Calu3 (cell line): ENCODE results near the gene ST8SIA1. TPM values are rescaled to one million over a fixed set of nuclear protein-coding genes. Genes with fewer than 3 reads are reported as not detected.

Experiments used
- BruUV-seq: library from RNA; stranded (reverse); fragments of 400-500 nt; replicated peaks from 2 replicates; lab custom pipeline; 2021; lab: Mats Ljungman, UMichigan
- CTCF ChIA-PET: fragments of 300-600 bp; sonication (Branson Sonifier 250); formaldehyde crosslinking; loops from one replicate; lab custom pipeline; 2022; ENCODE audit warnings: antibody characterized with exemption; lab: Charles Lee
- DNase-seq: peaks from one replicate; pipeline ENCODE4 v3.0.0; 2022
- H3K27ac Mint-ChIP-seq: one replicate; pipeline ENCODE4 v1.8.0; 2022; ENCODE audit warnings: mixed read lengths; ENCODE audit not compliant: unreplicated experiment
- H3K27me3 Mint-ChIP-seq: one replicate; pipeline ENCODE4 v1.8.0; 2022; ENCODE audit warnings: mixed read lengths; ENCODE audit not compliant: unreplicated experiment
- H3K36me3 Mint-ChIP-seq: one replicate; pipeline ENCODE4 v1.8.0; 2022; ENCODE audit warnings: mild to moderate bottlenecking, moderate library complexity, mixed read lengths; ENCODE audit not compliant: insufficient read depth, unreplicated experiment
- H3K4me1 Mint-ChIP-seq: one replicate; pipeline ENCODE4 v1.8.0; 2022; ENCODE audit warnings: mild to moderate bottlenecking, low read depth, mixed read lengths; ENCODE audit not compliant: unreplicated experiment
- H3K4me3 Mint-ChIP-seq: one replicate; pipeline ENCODE4 v1.8.0; 2022; ENCODE audit warnings: mild to moderate bottlenecking, low read depth, moderate library complexity, mixed read lengths; ENCODE audit not compliant: unreplicated experiment
- H3K9me3 Mint-ChIP-seq: one replicate; pipeline ENCODE4 v1.8.0; 2022; ENCODE audit warnings: low read depth, mixed read lengths; ENCODE audit not compliant: unreplicated experiment
- intact Hi-C: fragments of 100-400 bp; cut with micrococcal nuclease; formaldehyde crosslinking; loops from one replicate; pipeline ENCODE4 v1.10.0; 2022; ENCODE audit not compliant: unreplicated experiment
- total RNA-seq: library from RNA; stranded (reverse); gene quantifications from 2 replicates; pipeline ENCODE4 v1.2.3, GENCODE V29; 2022
- TF ChIP-seq, protein P1 (sequence below): fragments of 200-600 bp; IDR thresholded peaks from one replicate; pipeline ENCODE4 v1.8.0; 2022; ENCODE audit warnings: antibody characterized with exemption; ENCODE audit not compliant: unreplicated experiment

ST8SIA1 gene
- total RNA-seq, 1 experiment from 2014 or later = not detected

DNA sequence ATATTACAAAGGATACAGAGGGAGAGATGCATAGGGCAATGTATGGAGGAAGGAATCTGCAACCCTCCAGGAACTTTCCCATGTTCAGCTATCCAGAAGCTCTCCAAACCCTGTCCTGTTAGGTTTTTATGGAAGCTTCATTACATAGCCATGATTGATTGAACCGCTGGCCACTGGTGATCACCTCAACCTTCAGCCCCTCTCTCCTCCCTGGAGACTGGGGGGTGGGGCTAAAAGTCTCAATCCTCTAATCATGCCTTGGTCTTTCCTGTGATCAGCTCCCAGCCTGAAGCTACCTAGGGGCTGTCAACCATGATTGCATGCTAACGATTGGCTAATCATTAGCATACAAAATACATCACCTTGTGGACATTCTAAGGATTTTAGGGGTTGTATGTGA lies 123.4 kb downstream of the ST8SIA1 start:
- peaks cover 29% of the 10 kb centered on the region for H3K27me3 Mint-ChIP-seq
- H3K27ac Mint-ChIP-seq = no peak overlapping the region
- no peaks in the 10 kb centered on the region for H3K36me3 Mint-ChIP-seq
- H3K4me1 Mint-ChIP-seq = no peaks in the 10 kb centered on the region
- no peak for DNase-seq
- H3K9me3 Mint-ChIP-seq = no peaks in the 10 kb centered on the region
- intact Hi-C loops = no loop called here
- H3K4me3 Mint-ChIP-seq = no peak overlapping the region
- CTCF ChIA-PET = no interaction called here
- TF ChIP-seq, protein P1, sequence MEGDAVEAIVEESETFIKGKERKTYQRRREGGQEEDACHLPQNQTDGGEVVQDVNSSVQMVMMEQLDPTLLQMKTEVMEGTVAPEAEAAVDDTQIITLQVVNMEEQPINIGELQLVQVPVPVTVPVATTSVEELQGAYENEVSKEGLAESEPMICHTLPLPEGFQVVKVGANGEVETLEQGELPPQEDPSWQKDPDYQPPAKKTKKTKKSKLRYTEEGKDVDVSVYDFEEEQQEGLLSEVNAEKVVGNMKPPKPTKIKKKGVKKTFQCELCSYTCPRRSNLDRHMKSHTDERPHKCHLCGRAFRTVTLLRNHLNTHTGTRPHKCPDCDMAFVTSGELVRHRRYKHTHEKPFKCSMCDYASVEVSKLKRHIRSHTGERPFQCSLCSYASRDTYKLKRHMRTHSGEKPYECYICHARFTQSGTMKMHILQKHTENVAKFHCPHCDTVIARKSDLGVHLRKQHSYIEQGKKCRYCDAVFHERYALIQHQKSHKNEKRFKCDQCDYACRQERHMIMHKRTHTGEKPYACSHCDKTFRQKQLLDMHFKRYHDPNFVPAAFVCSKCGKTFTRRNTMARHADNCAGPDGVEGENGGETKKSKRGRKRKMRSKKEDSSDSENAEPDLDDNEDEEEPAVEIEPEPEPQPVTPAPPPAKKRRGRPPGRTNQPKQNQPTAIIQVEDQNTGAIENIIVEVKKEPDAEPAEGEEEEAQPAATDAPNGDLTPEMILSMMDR = no peak
- BruUV-seq = no TSS peak

GRCh38 chr12:22209422-22209821 lies 125.1 kb downstream of the ST8SIA1 start:
- TF ChIP-seq, protein P1 = no peak
- no peaks in the 10 kb centered on the region for H3K36me3 Mint-ChIP-seq
- no peak overlapping the region for H3K27ac Mint-ChIP-seq
- H3K4me3 Mint-ChIP-seq = no peak overlapping the region
- no peaks in the 10 kb centered on the region for H3K4me1 Mint-ChIP-seq
- peaks cover under 1% of the 10 kb centered on the region for H3K9me3 Mint-ChIP-seq
- peaks cover 13% of the 10 kb centered on the region for H3K27me3 Mint-ChIP-seq
- CTCF ChIA-PET = interaction anchor here (0.7 kb wide), 1 partner anchor 1882 kb away, joined by 4 read pairs; no protein-coding TSS in a partner anchor
- no TSS peak for BruUV-seq
- DNase-seq = no peak
- intact Hi-C loops = no loop called here

- CTCF ChIA-PET = no interaction called here
- BruUV-seq = no TSS peak
- Mint-ChIP-seq H3K4me3 (no peak overlapping the region), H3K27me3 (peaks cover 26% of the 10 kb centered on the region), H3K27ac (no peak overlapping the region), H3K9me3 (peaks cover 10% of the 10 kb centered on the region), H3K36me3 (no peaks in the 10 kb centered on the region), H3K4me1 (no peaks in the 10 kb centered on the region)
- DNase-seq = no peak
- intact Hi-C loops = no loop called here
- TF ChIP-seq, protein P1 = no peak
These were observed 128.3 kb downstream of the ST8SIA1 start for GRCh38 chr12:22206111-22206728.

DNA sequence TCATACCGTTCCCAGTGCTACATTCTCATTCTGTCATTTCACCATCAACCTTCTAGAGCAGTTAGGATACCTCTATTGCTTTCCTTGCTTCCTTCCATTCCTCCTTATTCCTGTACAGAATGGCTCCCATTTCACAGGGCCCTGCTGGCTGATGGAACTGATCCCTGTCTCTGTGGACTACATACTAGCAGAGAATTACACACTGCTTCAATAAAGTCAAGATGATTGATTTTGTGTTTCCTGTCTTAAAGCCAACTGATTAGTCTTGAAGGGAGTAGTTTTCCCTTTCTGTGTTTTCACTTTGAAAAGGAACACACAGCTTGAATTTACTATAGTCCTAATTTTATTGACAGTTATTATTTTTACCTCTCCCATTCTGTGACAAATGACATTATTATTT lies 130.1 kb downstream of the ST8SIA1 start:
- intact Hi-C loops = no loop called here
- no peaks in the 10 kb centered on the region for H3K36me3 Mint-ChIP-seq
- no TSS peak for BruUV-seq
- no peaks in the 10 kb centered on the region for H3K4me1 Mint-ChIP-seq
- no peak overlapping the region for H3K4me3 Mint-ChIP-seq
- no peak overlapping the region for H3K27ac Mint-ChIP-seq
- CTCF ChIA-PET = no interaction called here
- H3K9me3 Mint-ChIP-seq = peaks cover 10% of the 10 kb centered on the region
- H3K27me3 Mint-ChIP-seq = peaks cover 26% of the 10 kb centered on the region
- no peak for DNase-seq
- TF ChIP-seq, protein P1 = no peak
